GM21786 (cell line): ENCODE data around the gene NFE2.
"Not testable (repeated sequence)": the region's sequence is repeated elsewhere in the genome, so short reads cannot be mapped to it uniquely, and the experiment has no call there.

ENCODE experiments used
- ATAC-seq: cut with Tn5 transposase; IDR thresholded peaks from one replicate; pipeline ENCODE4 v1.9.1; 2021; ENCODE audit not compliant: unreplicated experiment

NFE2 gene

DNA sequence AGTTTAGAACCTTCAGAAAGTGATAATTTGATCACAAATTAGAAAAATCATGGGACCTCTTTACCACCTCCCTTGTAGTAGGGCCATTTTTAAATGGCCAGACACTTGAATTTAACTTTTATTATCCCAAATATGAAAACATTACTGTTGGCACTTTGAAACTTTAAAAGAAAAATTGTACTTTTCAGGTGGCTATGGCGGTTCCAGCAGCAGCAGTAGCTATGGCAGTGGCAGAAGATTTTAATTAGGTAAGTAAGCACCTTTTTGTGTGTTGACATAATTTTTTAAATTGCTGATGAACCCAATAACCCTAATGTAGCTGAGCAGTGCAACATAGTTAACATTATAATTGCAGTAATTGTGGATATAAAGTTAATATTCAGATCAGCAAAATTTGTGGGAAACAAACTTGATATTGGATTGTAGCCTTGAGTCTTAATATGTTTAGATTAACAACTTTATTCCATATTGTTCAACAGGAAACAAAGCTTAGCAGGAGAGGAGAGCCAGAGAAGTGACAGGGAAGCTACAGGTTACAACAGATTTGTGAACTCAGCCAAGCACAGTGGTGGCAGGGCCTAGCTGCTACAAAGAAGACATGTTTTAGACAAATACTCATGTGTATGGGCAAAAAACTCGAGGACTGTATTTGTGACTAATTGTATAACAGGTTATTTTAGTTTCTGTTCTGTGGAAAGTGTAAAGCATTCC, 16.6 kb downstream of the NFE2 start:
- not testable (repeated sequence) for ATAC-seq

DNA sequence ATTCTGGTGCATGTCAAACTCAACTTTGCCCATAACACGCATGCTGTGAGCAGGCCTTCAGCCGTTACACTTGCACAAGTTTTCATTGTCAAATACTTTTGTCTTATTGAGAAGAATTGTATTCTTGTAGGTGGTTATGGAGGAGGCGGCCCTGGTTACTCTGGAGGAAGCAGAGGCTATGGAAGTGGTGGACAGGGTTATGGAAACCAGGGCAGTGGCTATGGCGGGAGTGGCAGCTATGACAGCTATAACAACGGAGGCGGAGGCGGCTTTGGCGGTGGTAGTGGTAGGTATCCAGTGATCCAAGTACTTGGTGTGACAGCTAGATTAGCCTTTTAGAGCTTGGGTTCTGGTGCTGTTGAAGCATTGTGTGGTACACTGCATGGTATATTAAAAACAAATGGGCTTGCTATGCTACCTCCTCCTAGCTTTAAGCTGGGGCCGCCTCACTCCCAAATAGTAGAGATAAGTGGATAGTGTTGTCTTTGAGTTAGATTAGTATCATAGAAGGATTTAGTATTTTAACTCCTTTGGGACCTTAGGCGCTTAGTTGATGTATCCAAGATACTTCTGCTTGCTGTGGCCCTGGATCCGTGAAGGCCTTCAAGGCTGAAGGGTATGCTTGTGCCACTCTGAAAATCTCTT, 17.7 kb downstream of the NFE2 start:
- ATAC-seq = no peak

- ATAC-seq = not testable (repeated sequence)
These were observed 19.1 kb downstream of the NFE2 start for GRCh38 chr12:54281694-54282093.

- not testable (repeated sequence) for ATAC-seq
These were observed 19.6 kb downstream of the NFE2 start for GRCh38 chr12:54281261-54281638.

GRCh38 chr12:54280468-54281260, 20.2 kb downstream of the NFE2 start, which contains the start of gene HNRNPA1:
Gene HNRNPA1, plus strand, starts transcription at chr12:54280726. Its CDS starts 82 bp downstream, at chr12:54280808.
- ATAC-seq = peak; percentile 92

DNA sequence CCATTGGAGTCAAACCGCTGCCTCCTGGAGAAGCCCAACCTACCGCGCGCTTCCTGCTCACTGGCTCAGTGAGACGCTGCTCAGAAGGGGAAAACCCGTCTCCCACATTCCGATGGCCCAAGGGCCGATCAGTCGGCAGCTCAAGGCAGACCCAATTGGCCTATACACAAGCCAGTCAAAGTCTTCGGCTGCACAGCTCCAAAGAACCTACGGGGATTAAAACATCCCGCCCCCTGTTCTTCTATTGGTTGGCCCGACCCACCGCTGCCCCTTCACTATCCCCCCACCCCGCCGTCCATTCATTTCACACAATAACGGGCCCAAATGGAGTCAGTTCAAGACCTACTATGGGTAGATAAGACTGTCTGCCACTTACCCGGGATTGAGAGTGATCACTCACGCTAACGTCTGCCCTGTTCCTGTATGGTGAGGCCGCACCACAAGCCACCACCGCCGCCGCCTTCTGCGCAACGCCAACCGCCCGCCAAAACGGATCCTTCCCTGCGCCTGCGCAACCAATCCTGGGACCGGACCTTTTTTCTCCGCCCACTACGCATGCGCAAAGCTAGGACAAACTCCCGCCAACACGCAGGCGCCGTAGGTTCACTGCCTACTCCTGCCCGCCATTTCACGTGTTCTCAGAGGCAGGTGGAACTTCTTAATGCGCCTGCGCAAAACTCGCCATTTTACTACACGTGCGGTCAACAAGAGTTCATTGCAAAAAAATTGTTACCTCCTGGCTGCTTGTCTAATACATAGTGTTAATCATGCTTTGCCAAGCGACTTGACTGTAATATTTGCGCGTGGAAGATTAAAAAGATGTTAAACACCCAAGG, 21.0 kb downstream of the NFE2 start, which contains the start of gene CBX5:
CBX5 (minus strand) TSS at position 491 of the 836 bp plus-strand sequence. CDS start 22,472 bp downstream, outside the sequence.
- ATAC-seq = peak; percentile 77

DNA sequence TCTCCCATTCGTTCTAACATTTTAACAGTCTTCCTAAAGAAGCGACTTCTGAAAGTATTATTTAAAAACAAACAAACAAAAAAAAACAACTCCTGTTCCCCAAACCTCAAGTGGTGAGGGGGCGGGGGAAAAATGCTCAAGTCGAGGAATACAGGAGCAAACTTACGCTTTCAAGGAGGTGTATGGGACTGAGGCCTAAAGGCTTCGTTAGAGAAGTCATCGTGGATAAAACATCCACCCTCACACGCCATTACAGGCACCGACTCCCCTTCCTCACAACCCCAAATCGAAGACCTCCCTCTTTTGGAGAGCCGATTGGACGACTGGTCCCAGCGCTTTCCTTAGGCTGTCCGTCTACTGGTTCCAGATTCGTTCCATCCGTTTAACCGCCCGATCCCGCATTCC, 21.6 kb downstream of the NFE2 start:
- ATAC-seq = no peak

GRCh38 chr12:54277823-54278276, 23.0 kb downstream of the NFE2 start:
- no peak for ATAC-seq

GRCh38 chr12:54276368-54276767, 24.4 kb downstream of the NFE2 start:
- no peak for ATAC-seq

- ATAC-seq = no peak
These were observed 26.8 kb downstream of the NFE2 start for GRCh38 chr12:54273981-54274380.

- no peak for ATAC-seq
These were observed 28.6 kb downstream of the NFE2 start for GRCh38 chr12:54272214-54272613.

DNA sequence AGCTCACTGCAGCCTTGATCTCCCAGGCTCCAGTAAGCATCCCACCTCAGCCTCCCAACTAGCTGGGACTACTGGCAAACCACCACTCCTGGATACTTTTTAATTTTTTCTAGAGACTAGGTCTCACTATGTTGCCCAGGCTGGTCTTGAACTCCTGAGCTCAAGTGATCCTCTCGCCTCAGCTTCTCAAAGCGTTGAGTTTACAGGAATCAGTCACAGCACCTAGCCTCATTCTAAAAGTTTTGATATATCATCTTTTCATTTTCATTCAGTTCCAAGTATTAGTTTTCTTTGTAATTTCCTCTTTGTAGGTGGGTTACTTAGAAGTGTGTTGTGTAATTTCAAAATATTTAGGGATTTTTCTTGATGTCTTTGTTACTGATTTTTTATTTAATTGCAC, 30.5 kb downstream of the NFE2 start:
- ATAC-seq = no peak

- no peak for ATAC-seq
These were observed 34.0 kb downstream of the NFE2 start for GRCh38 chr12:54266852-54267251.

DNA sequence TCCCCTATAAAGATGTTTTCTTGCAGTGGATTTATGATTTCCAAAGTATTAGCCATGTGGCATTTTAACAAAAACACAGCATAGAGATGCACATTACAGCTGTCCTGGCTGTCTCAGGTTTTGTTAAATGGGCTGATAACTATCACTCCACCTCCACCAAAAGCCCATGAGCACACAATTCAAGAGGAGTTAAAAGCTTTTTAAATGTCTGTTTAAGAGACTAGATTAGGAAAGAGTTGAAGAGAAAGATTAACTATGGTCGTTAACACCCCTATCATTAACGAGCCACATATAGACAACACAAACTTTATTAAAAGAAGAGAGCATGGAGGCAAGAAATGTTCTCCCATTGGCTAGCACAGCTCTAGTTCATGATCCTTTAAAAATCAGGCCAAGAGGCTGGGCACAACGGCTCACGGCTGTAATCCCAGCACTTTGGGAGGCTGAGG, 35.4 kb downstream of the NFE2 start:
- no peak for ATAC-seq

GRCh38 chr12:54262403-54262925, 38.4 kb downstream of the NFE2 start:
- no peak for ATAC-seq

GRCh38 chr12:54261815-54262402, 38.9 kb downstream of the NFE2 start:
- no peak for ATAC-seq

GRCh38 chr12:54259194-54260011, 41.4 kb downstream of the NFE2 start:
- ATAC-seq = peak; percentile 80

- no peak for ATAC-seq
These were observed 42.6 kb downstream of the NFE2 start for GRCh38 chr12:54258201-54258681.

DNA sequence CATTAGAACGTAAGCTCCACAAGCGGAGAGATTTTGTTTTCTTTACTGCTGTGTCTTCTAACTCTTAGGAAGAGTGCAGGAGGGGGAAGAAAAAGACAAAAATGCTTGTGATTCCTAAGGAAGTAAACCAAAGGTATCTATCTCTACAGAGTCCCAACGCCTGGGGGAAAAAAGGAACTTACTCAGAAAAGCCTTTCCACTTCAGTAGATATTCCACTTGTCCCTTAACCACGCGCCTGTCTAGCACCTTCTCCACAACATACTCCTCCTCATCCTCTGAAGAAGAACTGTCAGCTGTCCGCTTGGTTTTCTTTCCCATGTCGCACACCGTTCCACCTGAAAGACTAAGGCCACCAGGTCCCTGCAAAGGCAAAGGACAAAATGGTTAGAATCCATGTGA, 43.5 kb downstream of the NFE2 start:
- ATAC-seq = no peak
